ENCODE data around the gene DHRS3. TPM values are rescaled to one million over a fixed set of nuclear protein-coding genes. Genes with fewer than 3 reads are reported as not detected.
A peak's percentile ranks its signal among the peaks of the same experiment; 100 is the strongest.

The DHRS3 gene
- total RNA-seq, 2 experiments from 2014 or later: 20.8 to 60.4 TPM

DNA sequence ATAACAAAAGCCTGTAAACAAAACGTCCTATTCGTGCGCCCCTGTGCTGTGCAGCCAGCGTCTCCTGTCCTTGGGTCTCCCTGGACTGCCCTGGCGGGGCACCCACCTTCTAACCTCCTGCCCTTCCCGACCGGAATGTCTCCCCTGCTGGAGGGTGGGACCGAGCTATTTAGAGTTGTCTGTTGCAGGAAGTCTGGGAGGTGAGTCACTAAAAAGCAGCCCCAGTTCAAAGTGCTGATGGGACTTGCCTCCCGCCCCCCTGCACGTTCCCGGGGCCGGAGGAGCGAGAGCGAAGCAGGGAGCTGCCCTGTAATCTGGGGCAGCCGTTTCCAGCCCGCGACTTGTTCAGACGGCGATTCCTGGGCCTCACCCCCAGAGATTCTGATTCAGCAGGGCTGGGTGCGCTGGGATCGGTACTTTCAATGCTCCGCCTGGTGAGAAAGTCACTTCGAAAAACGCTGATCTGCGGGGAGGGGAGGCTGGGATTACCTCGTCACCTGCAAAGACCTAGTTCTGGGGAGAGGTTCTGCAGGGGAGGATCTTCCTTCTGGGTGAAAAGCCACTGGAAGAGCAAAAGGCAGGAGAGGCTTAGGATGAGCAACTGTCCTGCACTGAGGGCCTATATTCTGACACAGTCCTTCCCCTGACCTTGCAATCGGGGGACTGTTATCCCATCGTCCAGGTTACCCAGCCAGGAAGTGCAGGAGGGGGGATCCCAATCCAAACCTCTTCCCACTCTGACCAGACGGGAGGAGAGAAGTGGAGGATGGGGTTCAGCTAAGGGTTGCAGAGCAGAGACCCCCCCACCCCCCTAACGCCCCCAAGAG lies 1.2 kb upstream of the DHRS3 start:
- CTCF ChIA-PET: interaction anchor here (0.7 to 8.7 kb wide), 29 partner anchors 11 to 495 kb away, joined by 3 to 102 read pairs (median 8); no protein-coding TSS in a partner anchor
- peak; percentile 71 for DNase-seq
- H3K27ac Mint-ChIP-seq: peak overlapping the region; percentile 96
- peaks cover 8% of the 10 kb centered on the region for H3K27me3 Mint-ChIP-seq
- no peaks in the 10 kb centered on the region for H3K9me3 Mint-ChIP-seq (ENCODE audit: low read depth)
- peaks cover 2% of the 10 kb centered on the region for H3K36me3 Mint-ChIP-seq
- ATAC-seq: peak; percentile 31
- peak overlapping the region; percentile 95 for H3K4me3 Mint-ChIP-seq
- peaks cover 52% of the 10 kb centered on the region for H3K4me1 Mint-ChIP-seq

DNA sequence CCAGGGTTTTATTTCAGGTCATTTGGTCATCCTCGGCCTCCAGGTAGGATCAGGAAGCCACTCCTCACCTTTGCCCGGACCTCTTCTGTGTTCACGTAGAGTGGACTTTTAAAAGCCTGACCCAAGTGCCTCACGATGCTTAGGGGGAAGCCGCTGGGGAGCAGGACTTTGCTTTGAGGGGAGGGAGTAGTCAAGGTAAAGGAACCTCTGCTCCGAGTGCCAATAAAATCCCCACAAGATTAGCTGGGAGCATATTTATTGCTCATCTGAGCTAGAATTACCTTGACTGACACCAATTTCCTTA lies 603 bp upstream of the DHRS3 start:
- Mint-ChIP-seq H3K27ac (peak overlapping the region; percentile 96), H3K4me1 (peaks cover 52% of the 10 kb centered on the region), H3K4me3 (peak overlapping the region; percentile 95), H3K36me3 (peaks cover 2% of the 10 kb centered on the region), H3K9me3 (ENCODE audit: low read depth) (no peaks in the 10 kb centered on the region), H3K27me3 (peaks cover 8% of the 10 kb centered on the region)
- DNase-seq (no peak), ATAC-seq (peak; percentile 0)
- CTCF ChIA-PET: interaction anchor here (0.7 to 8.7 kb wide), 26 partner anchors 11 to 495 kb away, joined by 3 to 102 read pairs (median 8); no protein-coding TSS in a partner anchor

DNA sequence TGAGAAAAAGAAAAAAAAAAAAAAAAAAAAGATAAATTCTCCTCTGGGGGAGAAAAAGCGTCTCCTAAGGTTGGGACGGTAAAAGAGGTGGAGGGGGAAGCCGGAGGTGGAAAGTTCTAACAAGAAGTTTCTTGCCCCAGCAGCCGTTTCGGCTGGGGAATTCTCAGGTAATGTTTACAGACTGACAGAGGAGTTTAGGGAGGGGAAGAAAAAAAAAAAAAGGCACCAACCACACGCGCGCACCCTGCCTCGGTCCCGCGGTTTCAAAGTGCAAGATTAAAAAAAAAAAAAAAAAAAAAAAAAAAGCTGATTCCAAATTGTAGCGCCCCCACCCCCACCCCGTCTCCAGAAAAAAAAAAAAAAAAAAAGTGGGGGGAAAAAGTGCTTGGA lies 504 bp downstream of the DHRS3 start:
- H3K27me3 Mint-ChIP-seq: peaks cover 8% of the 10 kb centered on the region
- H3K4me1 Mint-ChIP-seq: peaks cover 56% of the 10 kb centered on the region
- DNase-seq (peak; percentile 47), ATAC-seq (no peak)
- CTCF ChIA-PET: interaction anchor here (1.1 to 8.7 kb wide), 11 partner anchors 15 to 493 kb away, joined by 3 to 102 read pairs (median 18); no protein-coding TSS in a partner anchor
- peaks cover 2% of the 10 kb centered on the region for H3K36me3 Mint-ChIP-seq
- peak overlapping the region; percentile 95 for H3K4me3 Mint-ChIP-seq
- H3K9me3 Mint-ChIP-seq (ENCODE audit: low read depth): no peaks in the 10 kb centered on the region
- H3K27ac Mint-ChIP-seq: peak overlapping the region; percentile 96

DNA sequence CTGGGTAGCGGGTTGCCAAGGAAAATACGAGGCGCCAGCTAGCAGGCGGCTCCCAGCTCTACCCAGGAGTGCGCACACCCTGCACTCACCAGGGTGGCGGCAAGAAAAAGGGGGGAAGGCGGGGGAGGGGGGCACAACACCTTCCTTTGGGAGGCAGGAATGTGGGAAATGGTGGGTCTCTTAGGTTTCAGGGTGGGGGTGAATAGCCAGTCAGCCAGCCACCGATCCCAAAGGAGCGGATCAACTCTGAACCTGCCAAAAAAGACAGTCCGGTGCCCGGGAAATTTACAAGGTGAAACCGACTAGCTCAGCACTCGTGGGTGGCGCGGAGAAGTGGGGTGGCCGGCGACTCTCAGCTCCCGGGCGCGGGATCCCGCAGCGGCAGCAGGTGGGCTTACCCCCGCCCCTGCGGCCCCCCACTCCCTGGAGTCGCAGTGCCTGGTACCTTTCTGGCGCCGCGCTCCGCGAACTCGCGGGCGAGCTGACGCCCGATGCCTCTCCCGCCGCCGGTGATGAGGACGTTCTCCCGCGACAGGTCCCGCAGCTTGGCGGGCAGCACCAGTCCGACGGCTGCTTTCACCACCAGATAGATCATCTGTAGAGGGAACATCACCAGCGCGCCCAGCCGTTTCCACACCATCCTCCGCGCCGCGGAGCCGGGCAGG lies 1.2 kb downstream of the DHRS3 start:
- H3K27me3 Mint-ChIP-seq: peaks cover 8% of the 10 kb centered on the region
- no peaks in the 10 kb centered on the region for H3K9me3 Mint-ChIP-seq (ENCODE audit: low read depth)
- DNase-seq: peak; percentile 62
- CTCF ChIA-PET: interaction anchor here (1.0 to 8.7 kb wide), 11 partner anchors 14 to 493 kb away, joined by 3 to 102 read pairs (median 18); no protein-coding TSS in a partner anchor
- peak overlapping the region; percentile 87 for H3K27ac Mint-ChIP-seq
- peak overlapping the region; percentile 95 for H3K4me3 Mint-ChIP-seq
- peaks cover 5% of the 10 kb centered on the region for H3K36me3 Mint-ChIP-seq
- H3K4me1 Mint-ChIP-seq: peaks cover 58% of the 10 kb centered on the region
- ATAC-seq: no peak

DNA sequence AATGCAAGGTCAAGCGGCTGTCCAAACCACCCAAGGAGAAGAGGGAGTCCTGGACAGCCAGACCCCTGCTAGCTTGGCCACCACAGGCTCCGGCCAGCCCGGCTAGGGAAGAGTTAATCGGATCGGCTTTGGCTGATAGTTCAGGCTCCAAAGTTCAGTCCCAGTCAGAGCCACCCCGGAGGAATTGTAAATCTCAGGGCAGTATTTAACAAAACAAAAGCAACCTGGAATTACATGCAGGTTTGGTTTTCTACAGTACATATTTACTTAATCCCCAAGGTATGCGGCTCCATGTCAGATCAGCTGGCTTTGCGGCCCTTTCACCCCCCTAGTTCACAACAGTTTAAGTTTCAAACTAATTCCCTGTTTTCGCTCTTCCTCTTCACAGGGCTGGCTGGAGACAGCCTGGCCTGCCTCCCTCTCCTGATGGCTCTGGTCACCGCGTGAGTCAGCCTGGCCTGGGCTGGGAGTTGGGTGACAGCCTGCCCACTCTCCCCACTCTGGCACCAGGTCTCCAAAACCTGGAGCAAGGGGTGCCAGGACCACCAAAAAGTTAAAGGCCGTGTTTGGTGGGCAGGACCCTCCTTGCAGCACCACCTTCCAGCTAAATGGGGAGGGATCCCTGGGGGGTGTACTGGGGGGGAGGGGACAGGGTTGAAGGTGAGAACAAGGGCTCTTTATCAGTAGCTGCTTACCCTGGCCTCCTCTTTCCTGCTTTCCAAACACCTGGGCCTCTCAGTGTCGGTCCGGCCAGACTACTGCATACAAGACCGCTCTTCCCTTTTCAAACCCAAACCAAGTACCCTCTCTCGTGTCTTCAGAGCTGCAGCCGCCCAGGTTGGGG lies 1.9 kb downstream of the DHRS3 start:
- CTCF ChIA-PET: interaction anchor here (1.0 to 8.7 kb wide), 10 partner anchors 14 to 496 kb away, joined by 3 to 102 read pairs (median 16); no protein-coding TSS in a partner anchor
- peaks cover 8% of the 10 kb centered on the region for H3K27me3 Mint-ChIP-seq
- DNase-seq (no peak), ATAC-seq (no peak)
- peak overlapping the region; percentile 75 for H3K27ac Mint-ChIP-seq
- H3K4me1 Mint-ChIP-seq: peaks cover 53% of the 10 kb centered on the region
- peak overlapping the region; percentile 95 for H3K4me3 Mint-ChIP-seq
- H3K9me3 Mint-ChIP-seq (ENCODE audit: low read depth): no peaks in the 10 kb centered on the region
- H3K36me3 Mint-ChIP-seq: peaks cover 5% of the 10 kb centered on the region

DNA sequence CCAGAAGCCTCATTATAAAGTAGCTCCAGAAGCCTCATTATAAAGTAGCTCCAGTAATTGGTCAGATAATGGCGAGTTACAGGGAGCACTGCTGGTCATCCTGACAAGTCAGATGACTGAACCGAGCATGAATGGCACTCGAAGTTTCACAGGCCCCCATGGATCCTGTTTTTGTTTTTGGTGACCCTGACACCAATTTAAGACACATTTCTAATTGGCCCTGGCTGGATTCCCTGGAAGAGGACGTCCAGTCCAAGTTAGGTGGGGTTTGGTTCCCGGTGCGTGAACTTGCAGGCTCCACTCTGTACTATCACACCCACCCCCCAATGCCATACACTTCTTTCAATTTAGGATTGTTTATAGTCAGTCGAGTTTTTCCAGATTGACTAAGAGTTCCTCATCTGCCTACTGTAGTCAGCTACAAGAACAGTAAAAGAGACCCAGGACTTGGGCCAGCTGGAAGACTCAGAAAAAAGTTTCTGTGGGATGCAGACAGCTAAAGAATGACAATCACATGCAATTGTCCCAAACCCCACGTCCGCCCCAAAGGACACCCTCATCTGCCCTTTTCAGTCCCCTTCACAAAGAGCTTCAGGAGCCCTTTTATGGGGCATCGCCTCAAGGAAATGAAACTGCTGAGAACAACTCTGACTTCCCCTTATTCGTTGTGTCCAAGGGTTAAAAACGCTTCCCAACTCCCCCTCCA lies 2.7 kb downstream of the DHRS3 start:
- ATAC-seq (no peak), DNase-seq (no peak)
- H3K27me3 Mint-ChIP-seq: peaks cover 8% of the 10 kb centered on the region
- H3K4me1 Mint-ChIP-seq: peaks cover 46% of the 10 kb centered on the region
- H3K27ac Mint-ChIP-seq: peak overlapping the region; percentile 54
- H3K4me3 Mint-ChIP-seq: peak overlapping the region; percentile 95
- peaks cover 10% of the 10 kb centered on the region for H3K36me3 Mint-ChIP-seq
- CTCF ChIA-PET: interaction anchor here (1.1 to 8.7 kb wide), 5 partner anchors 13 to 495 kb away, joined by 3 to 102 read pairs (median 63); no protein-coding TSS in a partner anchor
- H3K9me3 Mint-ChIP-seq (ENCODE audit: low read depth): no peaks in the 10 kb centered on the region

DNA sequence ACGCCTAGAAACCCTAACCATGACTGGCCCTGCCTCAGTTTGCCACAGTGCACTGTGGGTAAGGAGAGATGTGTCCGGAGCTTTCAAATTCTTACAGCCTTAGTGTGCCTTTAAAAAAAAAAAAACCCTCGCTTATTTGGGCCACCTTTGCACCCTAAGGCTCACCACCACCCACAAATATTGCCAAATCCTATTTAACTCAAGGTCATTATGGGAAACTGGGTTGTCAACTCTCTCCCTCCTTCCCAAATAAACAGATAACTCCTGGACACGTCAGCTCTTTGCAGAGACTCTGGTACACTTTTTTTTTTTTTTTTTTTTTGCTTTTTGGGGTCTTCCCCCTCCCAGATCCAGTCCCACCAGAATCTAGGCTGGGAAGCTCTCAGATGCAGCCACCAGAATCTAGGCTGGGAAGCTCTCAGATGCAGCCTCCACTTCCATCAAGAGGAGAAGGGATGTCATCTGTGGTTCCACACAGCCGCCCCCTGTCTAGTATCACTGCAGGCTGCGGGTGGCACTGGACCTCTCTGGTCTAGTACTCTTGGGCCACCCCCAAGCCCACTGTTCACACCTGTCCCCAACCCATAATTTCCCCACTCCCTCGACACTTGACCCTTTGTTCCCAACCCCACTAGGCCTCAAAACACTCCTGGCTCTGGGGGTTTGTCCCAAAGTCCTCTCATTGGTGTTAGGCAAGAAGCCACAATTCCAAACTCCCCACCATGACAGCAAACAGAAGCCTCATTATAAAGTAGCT lies 3.4 kb downstream of the DHRS3 start:
- H3K27me3 Mint-ChIP-seq: peaks cover 8% of the 10 kb centered on the region
- H3K4me3 Mint-ChIP-seq: peak overlapping the region; percentile 95

DNA sequence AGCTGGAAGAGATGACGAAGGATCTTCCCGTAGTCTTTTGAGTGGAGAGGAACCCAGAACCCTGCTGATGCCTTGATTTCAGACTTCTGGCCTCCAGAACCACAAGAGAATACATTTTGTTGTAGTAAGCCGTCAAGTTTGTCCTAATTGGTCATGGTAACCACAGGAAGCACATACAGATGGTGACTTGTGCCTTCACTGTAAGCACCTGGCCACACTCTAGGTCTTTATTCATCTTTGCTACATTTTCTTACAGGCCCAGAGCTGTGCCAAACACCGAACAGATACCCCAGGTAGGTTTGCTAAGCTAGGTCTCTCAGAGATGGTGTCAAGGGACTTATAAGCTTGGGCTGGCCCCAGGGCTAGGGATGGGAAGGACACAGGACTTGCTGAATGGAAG lies 4.8 kb downstream of the DHRS3 start:
- H3K27me3 Mint-ChIP-seq: peaks cover 8% of the 10 kb centered on the region
- peaks cover 26% of the 10 kb centered on the region for H3K4me1 Mint-ChIP-seq
- CTCF ChIA-PET: interaction anchor here (1.0 kb wide), 1 partner anchor 13 kb away, joined by 3 read pairs; no protein-coding TSS in a partner anchor
- no peak for ATAC-seq
- H3K27ac Mint-ChIP-seq: no peak overlapping the region
- DNase-seq: no peak
- H3K9me3 Mint-ChIP-seq (ENCODE audit: low read depth): no peaks in the 10 kb centered on the region
- H3K4me3 Mint-ChIP-seq: no peak overlapping the region
- peaks cover 17% of the 10 kb centered on the region for H3K36me3 Mint-ChIP-seq

More for the DNA sequence above, 3.4 kb downstream of the DHRS3 start:
- H3K9me3 Mint-ChIP-seq (ENCODE audit: low read depth): no peaks in the 10 kb centered on the region
- H3K27ac Mint-ChIP-seq: no peak overlapping the region
- CTCF ChIA-PET: interaction anchor here (1.1 to 8.7 kb wide), 4 partner anchors 12 to 495 kb away, joined by 3 to 102 read pairs (median 77); no protein-coding TSS in a partner anchor
- H3K36me3 Mint-ChIP-seq: peaks cover 12% of the 10 kb centered on the region
- ATAC-seq (no peak), DNase-seq (no peak)
- H3K4me1 Mint-ChIP-seq: peaks cover 39% of the 10 kb centered on the region

DNA sequence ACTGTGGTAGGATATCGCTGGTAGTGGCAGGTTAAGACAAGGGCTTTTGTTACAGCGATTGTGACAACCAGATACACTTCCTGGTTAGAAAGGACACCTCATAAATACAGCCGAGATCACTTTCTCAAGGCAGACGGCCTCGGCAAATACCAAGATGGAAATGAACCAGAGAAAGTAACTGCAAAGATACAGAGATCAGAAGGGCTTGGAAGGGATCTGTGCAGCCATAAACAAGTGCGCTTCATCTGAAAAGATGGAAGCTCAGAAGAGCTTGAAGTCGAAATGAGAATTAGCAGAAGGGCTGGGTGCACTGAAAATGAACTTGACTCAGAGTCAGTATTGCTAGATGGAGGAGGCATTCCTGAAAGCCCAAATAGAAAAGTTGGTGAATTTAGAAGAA lies 7.1 kb downstream of the DHRS3 start:
- Mint-ChIP-seq H3K9me3 (ENCODE audit: low read depth) (peaks cover 6% of the 10 kb centered on the region), H3K36me3 (peaks cover 28% of the 10 kb centered on the region), H3K4me1 (peaks cover 18% of the 10 kb centered on the region), H3K27ac (no peak overlapping the region), H3K4me3 (no peak overlapping the region), H3K27me3 (peaks cover 4% of the 10 kb centered on the region)
- no peak for DNase-seq
- ATAC-seq: no peak
- CTCF ChIA-PET: no interaction called here

DNA sequence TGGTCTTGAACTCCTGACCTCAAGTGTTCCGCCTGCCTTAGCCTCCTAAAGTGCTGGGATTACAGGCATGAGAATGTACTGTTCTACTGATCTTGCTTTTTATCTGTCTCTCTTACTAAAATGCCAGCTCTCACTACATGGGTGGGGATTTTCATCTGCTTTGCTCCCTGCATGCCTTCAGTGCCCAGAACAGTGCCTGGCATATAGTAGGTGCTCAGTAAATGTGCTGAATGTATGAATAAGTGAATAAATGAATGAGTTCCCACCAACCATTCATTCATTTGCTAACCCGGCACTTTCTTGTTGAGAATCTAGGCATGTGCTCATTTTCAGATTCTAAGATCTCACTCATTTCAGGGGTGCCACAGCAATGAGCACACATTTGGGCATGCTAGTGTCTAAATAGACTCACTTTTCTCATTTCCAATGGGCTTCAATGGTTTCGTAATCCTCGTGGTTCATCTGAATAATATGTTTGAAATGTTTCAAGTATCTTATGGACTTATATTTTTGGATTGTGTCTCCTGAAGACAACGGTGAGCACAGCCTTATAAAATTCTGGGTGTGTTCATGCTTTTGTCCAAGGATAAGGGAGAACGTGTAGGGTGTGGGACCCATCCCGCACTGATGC lies 7.6 kb downstream of the DHRS3 start:
- Mint-ChIP-seq H3K4me1 (peaks cover 13% of the 10 kb centered on the region), H3K36me3 (peaks cover 29% of the 10 kb centered on the region), H3K27me3 (no peaks in the 10 kb centered on the region), H3K27ac (no peak overlapping the region), H3K4me3 (no peak overlapping the region), H3K9me3 (ENCODE audit: low read depth) (peaks cover 6% of the 10 kb centered on the region)
- CTCF ChIA-PET: no interaction called here
- DNase-seq (no peak), ATAC-seq (no peak)

DNA sequence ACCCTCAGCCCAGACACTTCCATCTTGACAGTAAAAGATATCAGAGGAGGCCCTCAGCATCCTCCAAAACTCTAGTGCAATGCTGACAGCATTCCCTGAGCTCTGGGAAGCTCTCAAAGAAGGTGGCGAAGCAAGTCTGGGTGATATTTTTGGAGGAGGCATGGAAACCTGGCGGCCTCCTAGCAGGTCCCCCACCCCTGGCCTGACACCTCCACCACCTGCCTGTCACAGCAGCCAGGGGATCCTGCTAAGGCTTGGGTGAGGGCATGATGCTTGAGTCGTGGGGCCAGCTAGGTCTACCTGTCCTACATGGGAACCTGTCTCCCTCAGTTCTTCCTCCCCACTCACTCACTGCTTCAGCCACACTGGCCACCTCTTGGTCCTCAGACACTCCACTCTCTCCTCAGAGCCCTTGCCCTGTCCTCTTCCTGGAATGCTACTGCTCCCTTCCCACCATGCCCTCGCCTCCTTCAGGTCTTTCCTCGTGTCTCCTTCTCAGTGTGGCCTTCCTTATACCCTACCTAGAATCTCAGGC lies 8.5 kb downstream of the DHRS3 start:
- Mint-ChIP-seq H3K9me3 (ENCODE audit: low read depth) (peaks cover 6% of the 10 kb centered on the region), H3K4me1 (peaks cover 13% of the 10 kb centered on the region), H3K4me3 (no peak overlapping the region), H3K36me3 (peaks cover 29% of the 10 kb centered on the region), H3K27me3 (no peaks in the 10 kb centered on the region), H3K27ac (no peak overlapping the region)
- no peak for ATAC-seq
- CTCF ChIA-PET: no interaction called here
- DNase-seq: no peak

Data from activated CD8-positive, alpha-beta memory T cell treated with anti-CD3 and anti-CD28 coated beads, Interleukin-2, amount 10 ng/mL, durations not matched to agents 7 days and 5 days (primary cell).